ENCODE data around the gene RETREG1. TPM values are rescaled to one million over a fixed set of nuclear protein-coding genes. Genes with fewer than 3 reads are reported as not detected.

RETREG1 gene
- total RNA-seq, 1 experiment from 2014 or later = 5.1 TPM

GRCh38 chr5:16595881-16596580, 20.8 kb downstream of the RETREG1 start:
- no peak overlapping the region for H3K27ac ChIP-seq (ENCODE audit: low read depth, low read length, poor library complexity, severe bottlenecking)
- no peak overlapping the region for H3K4me3 ChIP-seq (ENCODE audit: low read depth, low read length, poor library complexity, severe bottlenecking)
- BruUV-seq (replicated peaks) = no TSS peak
- no peaks in the 10 kb centered on the region for H3K36me3 ChIP-seq (ENCODE audit: insufficient read depth, low read length, poor library complexity, severe bottlenecking)
- no peaks in the 10 kb centered on the region for H3K4me1 ChIP-seq (ENCODE audit: insufficient read depth, low read length, poor library complexity, severe bottlenecking)
- POLR2A ChIA-PET (ENCODE audit: low non-redundant PET) = interaction anchor here (0.5 kb wide), 1 partner anchor 22 kb away, joined by 3 read pairs; no protein-coding TSS in a partner anchor
- no peaks in the 10 kb centered on the region for H3K27me3 ChIP-seq (replicated peaks; ENCODE audit: insufficient read depth, low read depth, low read length, poor library complexity)
- no peaks in the 10 kb centered on the region for H3K9me3 ChIP-seq (ENCODE audit: low read depth, low read length, poor library complexity, severe bottlenecking)
- TF ChIP-seq EZH2 (IDR thresholded peaks at IDR 0.05; ENCODE audit: borderline replicate concordance, low read depth, low read length, poor library complexity, severe bottlenecking) = no peak
- TF ChIP-seq, protein P1, sequence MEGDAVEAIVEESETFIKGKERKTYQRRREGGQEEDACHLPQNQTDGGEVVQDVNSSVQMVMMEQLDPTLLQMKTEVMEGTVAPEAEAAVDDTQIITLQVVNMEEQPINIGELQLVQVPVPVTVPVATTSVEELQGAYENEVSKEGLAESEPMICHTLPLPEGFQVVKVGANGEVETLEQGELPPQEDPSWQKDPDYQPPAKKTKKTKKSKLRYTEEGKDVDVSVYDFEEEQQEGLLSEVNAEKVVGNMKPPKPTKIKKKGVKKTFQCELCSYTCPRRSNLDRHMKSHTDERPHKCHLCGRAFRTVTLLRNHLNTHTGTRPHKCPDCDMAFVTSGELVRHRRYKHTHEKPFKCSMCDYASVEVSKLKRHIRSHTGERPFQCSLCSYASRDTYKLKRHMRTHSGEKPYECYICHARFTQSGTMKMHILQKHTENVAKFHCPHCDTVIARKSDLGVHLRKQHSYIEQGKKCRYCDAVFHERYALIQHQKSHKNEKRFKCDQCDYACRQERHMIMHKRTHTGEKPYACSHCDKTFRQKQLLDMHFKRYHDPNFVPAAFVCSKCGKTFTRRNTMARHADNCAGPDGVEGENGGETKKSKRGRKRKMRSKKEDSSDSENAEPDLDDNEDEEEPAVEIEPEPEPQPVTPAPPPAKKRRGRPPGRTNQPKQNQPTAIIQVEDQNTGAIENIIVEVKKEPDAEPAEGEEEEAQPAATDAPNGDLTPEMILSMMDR (conservative IDR thresholded peaks at IDR 0.05; ENCODE audit: low read depth, low read length) = no peak
- no peak for DNase-seq (ENCODE audit: low spot score)
- intact Hi-C loops (cut with micrococcal nuclease; ENCODE audit: unreplicated experiment) = no loop called here
- CTCF ChIA-PET = no interaction called here

DNA sequence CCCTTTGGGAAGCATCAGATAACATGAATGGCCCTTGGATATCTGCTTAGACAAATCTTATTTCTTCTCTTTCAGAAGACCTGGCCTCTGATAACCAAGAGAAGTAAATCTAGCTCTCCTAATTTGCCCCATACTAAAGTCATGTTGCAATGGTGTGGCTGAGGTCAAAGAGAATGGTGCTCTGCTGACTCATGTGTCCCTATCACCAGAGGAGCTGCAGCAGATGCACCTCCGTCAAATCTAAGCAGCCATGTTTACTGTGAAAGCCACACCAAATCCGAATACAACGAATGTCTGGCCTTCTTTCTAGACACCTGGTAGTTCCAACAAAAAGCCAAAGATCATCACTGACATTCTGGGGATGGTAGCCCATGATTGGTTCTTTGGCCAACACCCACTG, 23.2 kb downstream of the RETREG1 start:
- H3K27me3 ChIP-seq (replicated peaks; ENCODE audit: insufficient read depth, low read depth, low read length, poor library complexity) = no peaks in the 10 kb centered on the region
- no peak overlapping the region for H3K4me3 ChIP-seq (ENCODE audit: low read depth, low read length, poor library complexity, severe bottlenecking)
- TF ChIP-seq, protein P1 (conservative IDR thresholded peaks at IDR 0.05; ENCODE audit: low read depth, low read length) = no peak
- TF ChIP-seq EZH2 (IDR thresholded peaks at IDR 0.05; ENCODE audit: borderline replicate concordance, low read depth, low read length, poor library complexity, severe bottlenecking) = no peak
- no peaks in the 10 kb centered on the region for H3K4me1 ChIP-seq (ENCODE audit: insufficient read depth, low read length, poor library complexity, severe bottlenecking)
- ChIA-PET CTCF (interaction anchor here (1.1 kb wide), 1 partner anchor 43 kb away, joined by 3 read pairs; no protein-coding TSS in a partner anchor), POLR2A (ENCODE audit: low non-redundant PET) (interaction anchor here (0.7 kb wide), 1 partner anchor 35 kb away, joined by 4 read pairs; no protein-coding TSS in a partner anchor)
- intact Hi-C loops (cut with micrococcal nuclease; ENCODE audit: unreplicated experiment) = no loop called here
- H3K9me3 ChIP-seq (ENCODE audit: low read depth, low read length, poor library complexity, severe bottlenecking) = no peaks in the 10 kb centered on the region
- H3K36me3 ChIP-seq (ENCODE audit: insufficient read depth, low read length, poor library complexity, severe bottlenecking) = no peaks in the 10 kb centered on the region
- no peak overlapping the region for H3K27ac ChIP-seq (ENCODE audit: low read depth, low read length, poor library complexity, severe bottlenecking)
- no TSS peak for BruUV-seq (replicated peaks)
- no peak for DNase-seq (ENCODE audit: low spot score)

DNA sequence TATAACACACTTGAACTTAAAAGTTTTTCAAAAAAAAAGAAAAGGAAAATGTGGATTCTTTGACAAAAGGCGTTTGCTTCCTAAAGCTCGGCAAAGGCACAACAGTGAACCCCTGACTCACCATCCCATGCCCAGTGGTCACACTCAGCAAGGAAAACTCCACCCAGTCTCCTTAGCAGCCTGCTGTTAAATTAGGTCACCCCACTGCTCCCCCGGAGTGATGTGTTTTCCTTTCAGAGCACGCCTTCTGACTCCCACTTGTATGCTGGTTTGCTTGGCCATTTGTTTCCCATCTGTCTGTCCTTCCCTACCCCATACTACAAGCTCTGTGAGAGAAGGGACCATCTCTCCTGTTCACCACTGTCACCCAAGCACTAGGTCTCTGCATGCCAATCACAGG, 23.8 kb downstream of the RETREG1 start:
- BruUV-seq (replicated peaks) = no TSS peak
- no peaks in the 10 kb centered on the region for H3K27me3 ChIP-seq (replicated peaks; ENCODE audit: insufficient read depth, low read depth, low read length, poor library complexity)
- ChIA-PET CTCF (interaction anchor here (1.1 kb wide), 1 partner anchor 43 kb away, joined by 3 read pairs; no protein-coding TSS in a partner anchor), POLR2A (ENCODE audit: low non-redundant PET) (no interaction called here)
- intact Hi-C loops (cut with micrococcal nuclease; ENCODE audit: unreplicated experiment) = no loop called here
- H3K4me1 ChIP-seq (ENCODE audit: insufficient read depth, low read length, poor library complexity, severe bottlenecking) = no peaks in the 10 kb centered on the region
- no peak overlapping the region for H3K4me3 ChIP-seq (ENCODE audit: low read depth, low read length, poor library complexity, severe bottlenecking)
- DNase-seq (ENCODE audit: low spot score) = no peak
- TF ChIP-seq EZH2 (IDR thresholded peaks at IDR 0.05; ENCODE audit: borderline replicate concordance, low read depth, low read length, poor library complexity, severe bottlenecking) = no peak
- TF ChIP-seq, protein P1 (conservative IDR thresholded peaks at IDR 0.05; ENCODE audit: low read depth, low read length) = no peak
- H3K36me3 ChIP-seq (ENCODE audit: insufficient read depth, low read length, poor library complexity, severe bottlenecking) = no peaks in the 10 kb centered on the region
- no peaks in the 10 kb centered on the region for H3K9me3 ChIP-seq (ENCODE audit: low read depth, low read length, poor library complexity, severe bottlenecking)
- H3K27ac ChIP-seq (ENCODE audit: low read depth, low read length, poor library complexity, severe bottlenecking) = no peak overlapping the region
